AG04450 (cell line): ENCODE data around the gene NEK7. TPM values are rescaled to one million over a fixed set of nuclear protein-coding genes. Genes with fewer than 3 reads are reported as not detected.

Experiments used
- CTCF ChIA-PET: fragments of 300-600, 350-600 bp; formaldehyde crosslinking; extraction: SDS; loops from one replicate; lab custom pipeline; 2022; ENCODE audit warnings: antibody characterized with exemption, inconsistent platforms; lab: Charles Lee
- POLR2A ChIA-PET: fragments of 350-600 bp; formaldehyde crosslinking; extraction: SDS; loops from one replicate; lab custom pipeline; 2021; ENCODE audit warnings: antibody characterized with exemption, inconsistent platforms; lab: Yijun Ruan, JAX
- DNase-seq: peaks from one replicate; pipeline ENCODE4 v3.0.0-alpha.2; 2011; ENCODE audit warnings: low read depth, low spot score
- H3K27ac ChIP-seq: one replicate; pipeline ENCODE4 v1.5.1; 2012; ENCODE audit warnings: low read depth, low read length, control low read depth
- H3K27me3 ChIP-seq: one replicate; pipeline ENCODE4 v1.6.0; 2012; ENCODE audit warnings: low read length; ENCODE audit not compliant: control insufficient read depth, insufficient read depth
- H3K4me3 ChIP-seq: 2 replicates; pipeline ENCODE4 v1.5.1; 2011; ENCODE audit warnings: mild to moderate bottlenecking, low read depth, low read length, control low read depth
- H3K9me3 ChIP-seq: 2 replicates; pipeline ENCODE4 v1.5.1; 2012; ENCODE audit warnings: low read length; ENCODE audit not compliant: control insufficient read depth, insufficient read depth
- CTCF ChIP-seq: IDR thresholded peaks from 2 replicates; pipeline ENCODE4 v1.5.1; 2011; ENCODE audit warnings: low read depth, low read length, control low read depth, inconsistent platforms
- polyA plus RNA-seq: library from polyadenylated mRNA; depleted of rRNA; stranded (reverse); fragments of >200 nt; gene quantifications from 2 replicates; pipeline ENCODE4 v1.2.3, GENCODE V29; 2011

Gene NEK7
- polyA plus RNA-seq, 1 experiment: 147 TPM

DNA sequence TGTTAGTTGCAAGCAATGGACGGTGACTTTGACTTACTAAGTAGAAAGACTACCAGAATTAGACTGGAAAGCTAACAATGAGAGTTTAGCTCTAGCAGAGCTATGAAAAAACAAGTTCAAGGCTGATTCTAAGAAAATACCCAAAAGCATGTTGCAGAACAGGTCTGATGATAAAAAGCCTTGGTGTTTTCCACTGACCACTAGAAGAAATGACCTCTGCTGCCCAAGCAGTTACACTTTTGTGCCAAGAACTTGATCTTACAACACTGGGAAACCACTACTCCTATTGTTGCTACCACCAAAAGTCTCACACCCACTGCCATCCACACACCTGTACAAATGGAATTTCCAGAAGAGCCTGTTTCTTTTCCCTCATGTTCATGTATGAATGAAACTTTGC, 21.4 kb upstream of the NEK7 start:
- Histone ChIP-seq H3K4me3 (no peak overlapping the region), H3K9me3 (peaks cover 6% of the 10 kb centered on the region; the same call in 1 of the 2 replicates), H3K27me3 (no peaks in the 10 kb centered on the region), H3K27ac (no peak overlapping the region)
- ChIA-PET POLR2A (no interaction called here), CTCF (no interaction called here)
- no peak for TF ChIP-seq CTCF
- DNase-seq: no peak

DNA sequence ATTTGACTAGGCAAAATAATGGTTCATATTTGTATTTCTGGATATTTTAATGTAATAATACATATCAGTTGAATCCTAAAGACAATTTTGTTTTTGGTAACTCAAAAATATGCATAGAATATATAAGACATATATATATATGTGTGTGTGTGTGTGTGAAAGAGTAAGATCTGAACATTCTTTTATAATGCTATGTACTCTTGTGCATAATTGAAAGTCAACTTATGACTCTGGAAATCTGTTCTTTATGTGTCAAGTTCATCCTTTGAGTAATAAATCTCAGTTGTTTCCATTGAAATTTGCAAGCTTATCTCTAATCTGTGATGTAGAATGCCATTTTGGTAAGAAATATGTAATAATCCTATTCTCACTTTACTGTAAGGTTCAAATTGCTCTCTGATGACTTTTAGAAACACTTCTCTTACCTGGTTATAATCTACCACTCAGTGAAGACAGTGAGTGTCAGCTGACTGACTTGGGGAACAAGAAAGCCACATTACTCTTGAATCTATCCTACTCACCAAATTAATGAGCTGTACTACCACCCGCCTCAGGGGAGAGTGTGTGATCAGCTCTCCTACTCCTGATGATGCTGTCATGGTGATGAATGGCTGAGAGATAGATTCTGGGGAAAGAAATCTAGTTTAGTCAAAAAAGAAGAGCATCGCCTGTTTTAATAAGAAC, 15.0 kb upstream of the NEK7 start:
- no peak for TF ChIP-seq CTCF
- H3K4me3 ChIP-seq: no peak overlapping the region
- H3K27ac ChIP-seq: no peak overlapping the region
- H3K27me3 ChIP-seq: no peaks in the 10 kb centered on the region
- ChIA-PET CTCF (no interaction called here), POLR2A (no interaction called here)
- no peaks in the 10 kb centered on the region for H3K9me3 ChIP-seq
- no peak for DNase-seq

GRCh38 chr1:198143797-198144196, 13.0 kb upstream of the NEK7 start:
- ChIA-PET CTCF (no interaction called here), POLR2A (no interaction called here)

DNA sequence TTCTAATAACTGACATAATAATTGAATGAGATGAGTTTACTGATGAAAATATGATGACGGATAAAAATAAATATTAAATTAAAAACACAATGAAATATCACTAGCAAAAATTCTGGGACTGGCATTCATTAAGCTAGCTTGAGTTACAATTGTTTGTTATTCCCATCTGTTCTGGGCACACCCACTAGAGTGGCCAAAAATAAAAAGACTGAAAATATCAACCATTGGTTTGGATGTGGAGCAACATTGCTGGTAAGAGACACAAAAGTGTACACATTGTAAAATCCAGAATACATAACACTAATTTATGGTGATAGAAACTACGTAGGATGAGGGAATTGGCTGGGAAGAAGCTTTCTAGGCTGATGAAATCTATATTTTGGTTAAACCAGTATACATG, 9.6 kb upstream of the NEK7 start:
- H3K27me3 ChIP-seq: no peaks in the 10 kb centered on the region
- H3K27ac ChIP-seq: no peak overlapping the region
- CTCF ChIA-PET: no interaction called here
- no peaks in the 10 kb centered on the region for H3K9me3 ChIP-seq
- no peak for TF ChIP-seq CTCF
- DNase-seq: no peak
- POLR2A ChIA-PET: no interaction called here
- no peak overlapping the region for H3K4me3 ChIP-seq

More at GRCh38 chr1:198143797-198144196, 13.0 kb upstream of the NEK7 start:
- no peak for DNase-seq
- H3K27ac ChIP-seq: no peak overlapping the region
- no peaks in the 10 kb centered on the region for H3K9me3 ChIP-seq
- TF ChIP-seq CTCF: no peak
- H3K27me3 ChIP-seq: no peaks in the 10 kb centered on the region
- H3K4me3 ChIP-seq: no peak overlapping the region

DNA sequence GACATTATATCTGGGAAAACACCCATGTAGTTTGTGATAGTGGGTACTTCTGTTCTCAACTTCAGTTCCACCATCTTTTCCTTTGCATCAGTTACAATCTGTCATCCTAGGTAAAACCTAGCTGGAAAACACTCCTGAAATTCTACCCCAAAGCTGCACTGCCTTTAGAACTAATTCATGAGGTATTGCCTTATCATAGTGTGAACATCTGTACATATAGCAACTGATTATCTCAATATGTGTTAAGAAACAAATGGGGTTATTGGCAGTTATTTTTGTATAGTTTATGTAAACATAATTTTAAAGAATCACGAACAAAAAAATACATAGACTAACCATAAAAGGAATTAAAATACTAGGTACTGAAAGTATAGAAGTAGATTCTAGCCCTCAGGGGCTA, 6.4 kb upstream of the NEK7 start:
- Histone ChIP-seq H3K27me3 (no peaks in the 10 kb centered on the region), H3K27ac (no peak overlapping the region), H3K9me3 (no peaks in the 10 kb centered on the region), H3K4me3 (no peak overlapping the region)
- POLR2A ChIA-PET: no interaction called here
- no peak for TF ChIP-seq CTCF
- DNase-seq: no peak
- CTCF ChIA-PET: interaction anchor here (1.4 kb wide), 1 partner anchor 62 kb away, joined by 4 read pairs; no protein-coding TSS in a partner anchor
